Memory B cell (primary cell): Measurements from ENCODE around the gene DHRSX.

Source experiments
- ATAC-seq: fragments of 150-1000 bp; cut with Tn5 transposase; 2 replicates; pipeline ENCODE4 v1.10.0; 2021; ENCODE audit warnings: low read depth, mild to moderate bottlenecking, moderate library complexity
- DNase-seq, 2 donors: peaks; one replicate each; pipeline ENCODE4 v3.0.0; 2022; ENCODE audit warnings: low spot score in 2 of 2
- H3K27ac Mint-ChIP-seq: one replicate; pipeline ENCODE4 v1.8.0; 2022; ENCODE audit warnings: mild to moderate bottlenecking, moderate library complexity, mixed read lengths
- H3K27me3 Mint-ChIP-seq: one replicate; pipeline ENCODE4 v1.8.0; 2022; ENCODE audit warnings: mixed read lengths
- H3K36me3 Mint-ChIP-seq: one replicate; pipeline ENCODE4 v1.8.0; 2022; ENCODE audit warnings: mild to moderate bottlenecking, mixed read lengths
- H3K4me1 Mint-ChIP-seq: one replicate; pipeline ENCODE4 v1.8.0; 2022; ENCODE audit warnings: mixed read lengths
- H3K4me3 Mint-ChIP-seq: one replicate; pipeline ENCODE4 v1.8.0; 2022; ENCODE audit warnings: mild to moderate bottlenecking, moderate library complexity, mixed read lengths
- H3K9me3 Mint-ChIP-seq: one replicate; pipeline ENCODE4 v1.8.0; 2022; ENCODE audit warnings: mixed read lengths

DHRSX gene, protein sequence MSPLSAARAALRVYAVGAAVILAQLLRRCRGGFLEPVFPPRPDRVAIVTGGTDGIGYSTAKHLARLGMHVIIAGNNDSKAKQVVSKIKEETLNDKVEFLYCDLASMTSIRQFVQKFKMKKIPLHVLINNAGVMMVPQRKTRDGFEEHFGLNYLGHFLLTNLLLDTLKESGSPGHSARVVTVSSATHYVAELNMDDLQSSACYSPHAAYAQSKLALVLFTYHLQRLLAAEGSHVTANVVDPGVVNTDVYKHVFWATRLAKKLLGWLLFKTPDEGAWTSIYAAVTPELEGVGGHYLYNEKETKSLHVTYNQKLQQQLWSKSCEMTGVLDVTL

DNA sequence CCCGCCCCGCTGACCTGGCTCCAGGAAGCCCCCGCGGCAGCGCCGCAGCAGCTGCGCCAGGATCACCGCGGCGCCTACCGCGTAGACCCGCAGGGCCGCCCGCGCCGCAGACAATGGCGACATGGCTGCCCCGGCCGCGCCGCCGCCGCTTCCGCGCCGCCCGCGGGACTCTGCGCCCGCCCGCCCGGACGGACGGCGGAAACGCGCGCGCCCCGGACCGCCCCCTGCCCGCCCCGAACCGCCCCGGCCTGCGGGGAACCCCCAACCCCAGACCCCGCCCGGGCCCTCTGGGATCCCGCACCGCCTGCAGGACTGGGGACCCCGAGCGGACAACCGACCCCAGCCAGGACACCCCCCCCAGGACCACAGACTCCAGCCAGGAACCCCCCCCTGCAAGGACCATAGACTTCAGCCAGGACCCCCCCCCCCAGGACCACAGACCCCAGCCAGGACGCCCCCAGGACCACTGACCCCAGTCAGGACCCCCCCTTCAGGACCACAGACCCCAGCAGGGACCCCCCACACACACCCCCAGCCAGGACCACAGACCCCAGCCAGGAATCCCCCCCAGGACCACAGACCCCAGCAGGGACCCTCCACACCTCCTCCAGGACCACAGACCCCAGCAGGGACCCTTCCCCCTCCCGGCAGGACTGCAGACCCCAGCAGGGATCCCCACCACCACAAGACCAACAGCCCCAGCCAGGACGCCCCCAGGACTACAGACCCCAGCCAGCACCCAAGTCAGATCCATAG, at the start of gene DHRSX, which contains the start of gene ZBED1:
Gene DHRSX, minus strand, starts transcription at position 174 of the 756 bp plus-strand sequence. Its CDS starts 51 bp downstream, at position 123.
Gene ZBED1, minus strand, starts transcription at position 174 of the 756 bp plus-strand sequence. CDS start 10,257 bp downstream, outside the sequence.
- DNase-seq = peak; percentile 39 to 52
- H3K27me3 Mint-ChIP-seq = no peaks in the 10 kb centered on the region
- peaks cover 1% of the 10 kb centered on the region for H3K36me3 Mint-ChIP-seq
- H3K9me3 Mint-ChIP-seq = no peaks in the 10 kb centered on the region
- ATAC-seq = peak; percentile 80
- H3K27ac Mint-ChIP-seq = peak within 1 kb of the TSS; percentile 87
- H3K4me1 Mint-ChIP-seq = peaks cover 18% of the 10 kb centered on the region
- H3K4me3 Mint-ChIP-seq = peak within 1 kb of the TSS; percentile 83

DNA sequence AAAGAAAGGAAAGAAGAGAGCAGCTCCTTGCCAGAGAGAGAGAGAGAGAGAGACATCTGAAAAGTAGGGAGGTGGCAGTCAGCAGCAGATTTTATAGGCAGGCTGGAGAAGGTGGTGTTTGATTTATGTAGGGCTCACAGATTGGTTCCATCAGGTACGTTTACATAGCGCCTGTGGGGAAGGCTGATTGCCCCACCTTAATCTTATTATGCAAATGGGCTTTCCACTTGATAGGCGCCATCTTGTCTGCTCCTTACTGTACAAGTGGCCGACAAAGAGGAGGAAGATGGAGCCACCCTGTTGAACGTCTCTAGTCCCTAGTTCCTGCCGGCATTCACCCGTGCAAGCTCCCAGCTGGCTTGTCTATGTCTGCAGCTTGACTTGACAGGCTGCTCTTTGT, 49.1 kb upstream of the DHRSX start:
- H3K36me3 Mint-ChIP-seq = no peaks in the 10 kb centered on the region
- peaks cover 3% of the 10 kb centered on the region for H3K9me3 Mint-ChIP-seq
- no peak overlapping the region for H3K27ac Mint-ChIP-seq
- no peak for DNase-seq
- no peak for ATAC-seq
- H3K27me3 Mint-ChIP-seq = peaks cover 9% of the 10 kb centered on the region
- H3K4me3 Mint-ChIP-seq = no peak overlapping the region
- H3K4me1 Mint-ChIP-seq = no peaks in the 10 kb centered on the region

DNA sequence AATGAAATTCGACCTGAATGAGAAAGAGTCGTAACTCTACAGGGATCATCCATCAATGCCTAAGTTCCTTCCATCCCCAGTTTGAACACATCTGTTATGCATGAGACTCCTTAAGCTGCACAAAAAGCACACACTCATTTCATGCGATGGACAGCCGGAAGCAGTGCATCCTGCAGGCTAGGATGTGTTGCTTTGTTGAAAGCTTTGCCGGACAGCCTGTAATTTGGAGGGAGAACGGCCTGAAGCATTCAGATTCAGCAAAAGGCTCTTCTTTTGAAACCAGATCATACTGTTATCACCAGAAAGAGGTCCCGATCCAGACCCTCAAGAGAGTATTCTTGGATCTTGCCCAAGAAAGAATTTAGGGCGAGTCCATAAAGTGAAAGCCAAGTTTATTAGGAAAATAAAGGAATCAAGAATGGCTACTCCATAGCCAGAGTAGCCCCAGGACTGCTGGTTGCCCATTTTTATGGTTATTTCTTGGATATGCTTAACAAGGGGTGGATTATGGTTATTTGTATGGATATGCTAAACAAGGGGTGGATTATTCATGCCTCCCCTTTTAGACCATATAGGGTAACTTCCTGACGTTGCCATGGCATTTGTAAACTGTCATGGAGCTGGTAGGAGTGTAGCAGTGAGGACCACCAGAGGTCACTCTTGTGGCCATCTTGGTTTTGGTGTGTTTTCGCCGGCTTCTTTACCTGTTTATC, 48.1 kb upstream of the DHRSX start:
- no peak overlapping the region for H3K4me3 Mint-ChIP-seq
- peaks cover 3% of the 10 kb centered on the region for H3K9me3 Mint-ChIP-seq
- DNase-seq = no peak
- peaks cover 6% of the 10 kb centered on the region for H3K27me3 Mint-ChIP-seq
- H3K27ac Mint-ChIP-seq = no peak overlapping the region
- ATAC-seq = no peak
- no peaks in the 10 kb centered on the region for H3K36me3 Mint-ChIP-seq
- no peaks in the 10 kb centered on the region for H3K4me1 Mint-ChIP-seq

DNA sequence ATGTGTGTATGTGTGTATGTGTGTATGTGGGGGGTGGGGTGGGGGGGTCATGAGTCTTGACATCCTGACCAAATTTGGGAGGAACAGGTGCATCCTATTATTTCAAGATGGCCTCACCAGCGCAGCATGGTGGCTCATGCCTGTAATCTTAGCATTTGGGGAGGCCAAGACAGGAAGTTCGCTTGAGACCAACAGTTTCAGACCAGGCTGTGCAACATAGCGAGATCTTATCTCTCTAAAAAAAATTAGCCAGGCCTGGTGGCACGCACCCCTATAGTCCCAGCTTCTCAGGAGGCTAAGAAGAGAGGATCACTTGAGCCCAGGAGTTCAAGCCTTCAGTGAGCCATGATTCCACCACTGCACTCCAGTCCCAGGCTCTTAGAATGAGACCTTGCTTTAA, 47.0 kb upstream of the DHRSX start:
- H3K9me3 Mint-ChIP-seq = peaks cover 3% of the 10 kb centered on the region
- no peak overlapping the region for H3K4me3 Mint-ChIP-seq
- no peak for ATAC-seq
- no peak overlapping the region for H3K27ac Mint-ChIP-seq
- peaks cover 6% of the 10 kb centered on the region for H3K27me3 Mint-ChIP-seq
- no peaks in the 10 kb centered on the region for H3K4me1 Mint-ChIP-seq
- DNase-seq = no peak
- no peaks in the 10 kb centered on the region for H3K36me3 Mint-ChIP-seq

DNA sequence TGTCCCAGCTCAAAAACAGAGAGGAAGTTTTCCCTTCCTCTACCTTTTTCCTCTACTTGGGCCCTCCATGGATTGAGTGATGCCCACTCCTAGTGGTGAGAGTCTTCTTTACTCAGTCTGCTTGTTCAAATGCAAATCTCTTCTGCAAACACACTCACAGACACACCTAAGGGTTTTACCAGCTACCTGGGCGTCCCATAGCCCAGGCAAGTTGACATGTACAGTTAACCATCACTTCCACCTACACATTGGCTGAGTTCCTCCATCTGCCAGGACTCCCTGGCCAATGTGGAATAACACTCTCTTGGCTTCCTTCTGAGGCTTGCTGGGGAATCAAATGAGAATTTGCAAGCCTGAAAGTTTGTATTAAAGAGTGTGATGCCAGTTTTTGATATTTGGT, 45.7 kb upstream of the DHRSX start:
- H3K9me3 Mint-ChIP-seq = peaks cover 3% of the 10 kb centered on the region
- H3K4me1 Mint-ChIP-seq = no peaks in the 10 kb centered on the region
- H3K27me3 Mint-ChIP-seq = peaks cover 10% of the 10 kb centered on the region
- ATAC-seq (no peak), DNase-seq (no peak)
- H3K36me3 Mint-ChIP-seq = no peaks in the 10 kb centered on the region
- no peak overlapping the region for H3K27ac Mint-ChIP-seq
- no peak overlapping the region for H3K4me3 Mint-ChIP-seq

DNA sequence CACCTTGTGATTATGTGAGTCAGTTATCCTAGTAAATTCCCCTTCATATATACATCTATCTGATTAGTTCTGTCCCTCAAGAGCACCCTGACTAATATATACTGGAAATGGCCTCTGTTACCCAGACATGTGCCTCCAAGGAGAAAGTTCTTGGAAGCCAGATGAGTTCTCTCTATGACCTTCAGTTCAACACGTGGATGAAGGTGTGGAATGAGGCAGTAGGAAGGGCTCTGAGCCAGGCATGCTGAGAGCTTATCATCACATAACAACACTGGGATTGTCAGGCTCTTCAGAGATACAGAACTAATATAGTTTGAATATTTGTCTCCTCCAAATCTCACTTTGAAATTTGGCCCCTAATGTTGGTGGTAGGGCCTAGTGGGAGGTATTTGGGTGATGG, 44.4 kb upstream of the DHRSX start:
- peaks cover 8% of the 10 kb centered on the region for H3K27me3 Mint-ChIP-seq
- no peak for ATAC-seq

DNA sequence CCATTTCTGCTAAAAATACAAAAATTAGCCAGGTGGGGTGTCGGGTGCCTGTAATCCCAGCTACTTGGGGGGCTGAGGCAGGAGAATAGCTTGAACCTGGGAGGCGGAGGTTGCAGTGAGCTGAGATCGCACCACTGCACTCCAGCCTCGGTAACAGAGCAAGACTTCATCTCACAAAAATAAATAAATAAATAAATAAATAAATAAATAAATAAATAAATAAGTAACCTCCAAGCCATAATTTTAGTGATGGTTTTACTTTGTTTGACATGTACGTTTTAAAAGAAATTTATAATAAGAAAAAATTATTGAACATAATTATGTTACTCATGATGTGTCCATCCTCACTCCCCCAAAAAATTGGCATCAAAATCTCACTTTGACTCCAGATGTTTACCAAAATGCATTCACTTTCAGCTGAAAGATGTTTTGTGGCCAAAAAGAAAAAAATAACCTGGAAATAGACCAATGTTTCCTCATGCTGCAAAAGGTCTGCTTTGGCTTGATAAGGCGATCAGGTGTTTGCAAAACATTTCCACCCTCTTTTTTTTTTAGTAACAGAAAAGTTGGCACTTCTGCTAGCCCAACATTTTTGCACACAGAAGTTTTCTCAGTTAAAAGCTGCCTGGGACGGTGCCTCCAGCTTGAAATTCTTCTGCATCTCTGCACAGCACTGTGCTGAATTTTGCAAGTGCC, 42.2 kb upstream of the DHRSX start:
- H3K27me3 Mint-ChIP-seq = peaks cover 5% of the 10 kb centered on the region
- DNase-seq (no peak), ATAC-seq (no peak)
- no peaks in the 10 kb centered on the region for H3K36me3 Mint-ChIP-seq
- no peak overlapping the region for H3K27ac Mint-ChIP-seq
- H3K4me1 Mint-ChIP-seq = no peaks in the 10 kb centered on the region
- peaks cover 3% of the 10 kb centered on the region for H3K9me3 Mint-ChIP-seq
- H3K4me3 Mint-ChIP-seq = no peak overlapping the region

More for the DNA sequence above, 44.4 kb upstream of the DHRSX start:
- no peaks in the 10 kb centered on the region for H3K4me1 Mint-ChIP-seq
- no peak overlapping the region for H3K27ac Mint-ChIP-seq
- no peaks in the 10 kb centered on the region for H3K36me3 Mint-ChIP-seq
- no peak for DNase-seq
- H3K9me3 Mint-ChIP-seq = peaks cover 3% of the 10 kb centered on the region
- H3K4me3 Mint-ChIP-seq = no peak overlapping the region

DNA sequence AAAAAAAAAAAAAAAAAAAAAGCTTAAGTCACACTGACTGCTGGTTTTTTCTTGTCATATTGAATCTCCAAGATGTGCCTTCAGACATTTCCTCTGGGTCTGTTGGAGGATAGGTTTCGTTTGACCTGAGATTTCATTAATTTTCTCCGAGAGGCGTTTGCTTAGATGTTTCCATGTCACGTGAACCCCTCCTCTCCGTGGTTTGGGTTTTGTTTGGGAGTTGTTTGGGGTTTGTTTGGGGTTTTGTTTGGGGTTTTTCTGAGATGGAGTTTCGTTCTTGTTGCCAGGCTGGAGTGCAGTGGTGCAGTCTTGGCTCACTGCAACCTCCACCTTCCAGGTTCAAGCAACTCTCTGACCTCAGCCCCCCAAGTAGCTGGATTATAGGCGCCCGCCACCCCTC, 40.8 kb upstream of the DHRSX start:
- Mint-ChIP-seq H3K27me3 (peaks cover 9% of the 10 kb centered on the region), H3K27ac (no peak overlapping the region), H3K36me3 (no peaks in the 10 kb centered on the region), H3K4me3 (no peak overlapping the region), H3K9me3 (peaks cover 2% of the 10 kb centered on the region), H3K4me1 (no peaks in the 10 kb centered on the region)
- no peak for DNase-seq
- no peak for ATAC-seq

DNA sequence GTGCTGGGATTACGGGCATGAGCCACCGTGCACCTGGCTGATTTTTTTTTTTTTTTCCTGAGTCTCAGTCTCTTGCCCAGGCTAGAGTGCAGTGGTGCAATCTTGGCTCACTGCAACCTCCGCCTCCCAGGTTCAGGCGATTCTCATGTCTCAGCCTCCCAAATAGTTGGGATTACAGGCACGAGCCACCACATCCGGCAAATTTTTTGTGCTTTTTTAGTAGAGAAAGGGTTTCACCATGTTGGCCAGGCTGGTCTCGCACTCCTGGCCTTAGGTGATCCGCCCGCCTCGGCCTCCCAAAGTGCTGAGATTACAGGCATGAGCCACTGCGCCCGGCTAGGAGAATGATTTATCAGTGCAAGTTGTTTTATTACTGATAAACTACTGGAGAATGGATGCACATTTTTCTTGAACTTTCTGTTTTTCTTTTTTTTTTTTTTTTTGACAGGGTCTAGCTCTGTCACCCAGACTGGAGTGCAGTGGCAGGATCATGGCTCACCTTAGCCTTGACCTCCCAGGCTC, 39.7 kb upstream of the DHRSX start:
- Mint-ChIP-seq H3K4me1 (no peaks in the 10 kb centered on the region), H3K27me3 (peaks cover 9% of the 10 kb centered on the region), H3K4me3 (no peak overlapping the region), H3K36me3 (no peaks in the 10 kb centered on the region), H3K9me3 (no peaks in the 10 kb centered on the region), H3K27ac (no peak overlapping the region)
- DNase-seq = no peak
- no peak for ATAC-seq

DNA sequence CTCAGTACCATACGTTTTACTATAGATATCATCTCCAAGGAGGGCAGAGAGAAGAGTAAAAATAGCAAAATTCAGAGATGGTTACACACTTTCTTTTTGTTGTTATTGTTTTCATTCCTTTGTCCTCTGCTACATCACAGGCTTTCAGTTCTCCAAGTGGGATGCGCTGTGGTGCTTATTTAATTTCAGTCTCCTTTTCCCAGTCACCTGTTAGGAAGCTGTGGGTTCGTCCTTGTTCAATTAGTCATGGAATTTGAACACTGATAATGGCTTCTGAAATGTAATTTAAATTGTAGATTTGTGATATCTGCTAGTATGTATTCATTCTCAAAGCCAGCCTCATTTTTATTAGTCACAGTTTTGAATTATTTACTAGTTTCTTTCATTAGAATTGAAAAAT, 38.8 kb upstream of the DHRSX start:
- ATAC-seq (no peak), DNase-seq (no peak)
- no peaks in the 10 kb centered on the region for H3K4me1 Mint-ChIP-seq
- peaks cover 9% of the 10 kb centered on the region for H3K27me3 Mint-ChIP-seq
- no peak overlapping the region for H3K27ac Mint-ChIP-seq
- H3K9me3 Mint-ChIP-seq = peaks cover under 1% of the 10 kb centered on the region
- no peaks in the 10 kb centered on the region for H3K36me3 Mint-ChIP-seq
- H3K4me3 Mint-ChIP-seq = no peak overlapping the region

DNA sequence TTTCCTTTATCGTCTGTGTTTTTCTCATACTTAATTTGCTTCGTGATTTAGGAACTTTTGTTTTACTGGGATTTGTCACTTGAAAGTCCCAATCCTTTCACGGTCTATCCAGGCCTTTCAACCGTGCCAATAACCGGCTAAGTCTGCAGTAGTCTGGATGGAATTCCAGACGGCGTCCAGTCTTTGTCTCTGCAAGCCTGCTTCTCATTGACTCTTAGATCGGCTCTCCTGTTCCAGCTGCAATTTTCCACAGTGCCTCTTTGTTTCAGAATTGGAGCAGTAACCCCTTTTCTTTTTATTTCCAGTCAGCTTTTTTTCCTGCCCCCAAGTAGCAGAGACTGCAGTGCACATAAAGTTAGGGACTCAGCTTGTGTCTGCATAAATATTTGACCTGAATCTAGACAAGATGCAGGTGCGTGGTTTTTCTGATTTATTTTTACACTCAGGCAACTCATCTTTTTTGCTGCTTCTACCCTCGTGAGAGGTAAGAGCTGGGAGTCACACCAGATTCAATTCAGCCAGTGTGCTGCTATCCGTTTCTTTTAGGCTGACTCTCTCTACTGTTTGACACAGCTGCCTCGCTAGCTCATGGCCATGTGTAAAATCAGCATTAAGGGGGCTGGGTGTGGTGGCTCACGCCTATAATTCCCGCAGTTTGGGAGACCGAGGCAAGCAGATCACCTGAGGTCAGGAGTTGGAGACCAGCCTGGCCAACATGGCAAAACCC, 37.4 kb upstream of the DHRSX start:
- Mint-ChIP-seq H3K36me3 (no peaks in the 10 kb centered on the region), H3K4me3 (no peak overlapping the region), H3K27ac (no peak overlapping the region), H3K27me3 (peaks cover 9% of the 10 kb centered on the region), H3K4me1 (no peaks in the 10 kb centered on the region), H3K9me3 (peaks cover 2% of the 10 kb centered on the region)
- ATAC-seq (no peak), DNase-seq (no peak)

DNA sequence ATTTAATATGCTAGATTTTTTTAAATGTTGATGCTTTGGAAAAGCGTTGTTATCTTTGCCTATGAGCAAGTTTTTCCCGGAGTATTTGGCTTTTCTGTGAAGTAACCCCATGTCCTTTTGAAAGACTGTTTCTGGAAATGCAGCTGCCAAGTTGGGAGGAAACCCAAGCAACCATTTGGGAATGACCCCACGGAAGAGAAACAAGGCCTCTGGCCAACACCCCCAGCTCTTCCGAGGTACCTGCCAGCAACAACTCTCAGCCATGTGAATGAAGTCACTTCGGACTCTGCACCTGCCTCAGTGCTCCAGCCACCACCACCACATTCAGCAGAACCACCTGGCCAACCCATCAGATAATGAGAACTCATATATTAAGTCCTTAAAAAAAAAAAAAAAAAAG, 36.2 kb upstream of the DHRSX start:
- no peaks in the 10 kb centered on the region for H3K36me3 Mint-ChIP-seq
- H3K4me3 Mint-ChIP-seq = no peak overlapping the region
- ATAC-seq (no peak), DNase-seq (no peak)
- H3K9me3 Mint-ChIP-seq = peaks cover 2% of the 10 kb centered on the region
- no peak overlapping the region for H3K27ac Mint-ChIP-seq
- peaks cover 6% of the 10 kb centered on the region for H3K27me3 Mint-ChIP-seq
- no peaks in the 10 kb centered on the region for H3K4me1 Mint-ChIP-seq

DNA sequence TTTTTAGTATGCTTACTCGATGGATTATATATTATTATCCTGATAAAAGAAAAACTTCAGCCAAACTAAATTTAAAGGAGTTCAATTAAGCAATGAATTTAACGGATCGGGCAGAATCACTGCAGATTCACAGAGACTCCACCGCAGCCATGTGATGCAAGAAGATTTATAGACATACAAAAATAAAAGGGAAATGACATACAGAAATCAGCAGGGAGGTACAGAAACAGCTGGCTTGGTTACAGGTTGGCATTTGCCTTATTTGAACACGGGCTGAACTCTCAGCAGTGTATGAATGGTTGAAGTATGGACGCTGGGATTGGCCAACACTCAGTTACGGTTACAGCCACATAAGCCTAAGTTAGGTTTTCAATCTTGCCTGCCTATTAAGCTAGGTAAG, 35.4 kb upstream of the DHRSX start:
- Mint-ChIP-seq H3K4me1 (no peaks in the 10 kb centered on the region), H3K4me3 (no peak overlapping the region), H3K27ac (no peak overlapping the region), H3K9me3 (peaks cover 2% of the 10 kb centered on the region), H3K27me3 (peaks cover 4% of the 10 kb centered on the region), H3K36me3 (no peaks in the 10 kb centered on the region)
- ATAC-seq (no peak), DNase-seq (no peak)
